ENCODE data around the gene SLC24A5. TPM values are rescaled to one million over a fixed set of nuclear protein-coding genes. Genes with fewer than 3 reads are reported as not detected.

SLC24A5 gene
- total and polyA plus RNA-seq, 7 donors = not detected

DNA sequence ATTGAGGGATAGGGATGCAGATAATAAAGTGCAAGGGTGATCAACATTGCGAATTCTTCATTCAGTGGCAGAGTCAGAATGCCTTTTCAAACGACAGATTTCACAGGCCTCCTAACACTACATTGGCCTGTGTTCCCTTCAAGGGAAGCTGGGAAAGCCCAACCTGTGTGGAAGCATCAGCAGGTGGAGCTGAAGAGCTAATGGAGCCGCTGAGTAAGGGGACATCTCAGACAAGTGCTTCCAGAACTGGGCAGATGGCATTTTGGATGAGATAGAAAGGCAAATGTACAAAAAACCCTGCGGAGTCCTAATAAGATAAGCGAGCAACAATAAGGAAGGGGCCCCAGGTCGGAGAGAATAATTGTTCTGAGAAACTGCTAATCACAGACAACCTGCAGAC is 8.5 kb upstream of the SLC24A5 start:
- no peak for DNase-seq
- no peak overlapping the region for H3K27ac ChIP-seq
- no peaks in the 10 kb centered on the region for H3K4me1 ChIP-seq
- H3K9me3 ChIP-seq = no peaks in the 10 kb centered on the region
- WGBS, 3 donors = 30 to 35% (median 33%) methylated on average over 6 of the region's 6 CpGs
- no peaks in the 10 kb centered on the region for H3K36me3 ChIP-seq (ENCODE audit: insufficient read depth in 1 of 2, low read depth in 1 of 2)
- ATAC-seq = no peak
- no peak overlapping the region for H3K4me3 ChIP-seq
- peaks cover 0 to 9% (median 0%) of the 10 kb centered on the region in 3 donors for H3K27me3 ChIP-seq (ENCODE audit: insufficient read depth in 3 of 3, low read length in 2 of 3)
- peak; percentile 19 for TF ChIP-seq CTCF (IDR thresholded peaks at IDR 0.05)
- intact Hi-C loops (cut with DNase I) = no loop called here

- Histone ChIP-seq H3K4me1 (no peaks in the 10 kb centered on the region), H3K27ac (no peak overlapping the region), H3K36me3 (ENCODE audit: insufficient read depth in 1 of 2, low read depth in 1 of 2) (no peaks in the 10 kb centered on the region), H3K9me3 (no peaks in the 10 kb centered on the region), H3K27me3 (ENCODE audit: insufficient read depth in 3 of 3, low read length in 2 of 3) (no peaks in the 10 kb centered on the region), H3K4me3 (no peak overlapping the region)
- no peak for ATAC-seq
- intact Hi-C loops (cut with DNase I) = no loop called here
- no peak for DNase-seq
- WGBS, 3 donors = 66 to 71% (median 70%) methylated on average over 5 of the region's 5 CpGs
- TF ChIP-seq CTCF (IDR thresholded peaks at IDR 0.05) = no peak
Measured at GRCh38 chr15:48119277-48119676, 1.5 kb upstream of the SLC24A5 start.

DNA sequence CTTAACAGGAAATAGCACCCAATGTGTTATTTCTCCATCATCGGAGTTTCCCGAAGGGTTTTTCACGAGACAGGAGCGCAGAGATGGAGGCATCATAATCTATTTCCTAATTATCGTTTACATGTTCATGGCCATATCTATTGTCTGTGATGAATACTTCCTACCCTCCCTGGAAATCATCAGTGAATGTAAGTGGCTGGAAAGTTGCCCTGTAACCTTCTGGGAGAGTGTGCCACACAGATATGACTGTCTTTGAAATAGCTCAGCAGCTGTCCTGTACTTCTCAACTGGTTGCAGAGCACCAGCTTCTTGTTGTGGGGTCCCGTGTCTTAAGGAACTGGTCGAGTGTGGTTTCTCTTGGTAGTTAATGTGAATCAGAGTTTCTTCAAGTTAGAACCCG is 1.1 kb downstream of the SLC24A5 start:
- no peak for ATAC-seq
- Histone ChIP-seq H3K36me3 (ENCODE audit: insufficient read depth in 1 of 2, low read depth in 1 of 2) (no peaks in the 10 kb centered on the region), H3K27me3 (ENCODE audit: insufficient read depth in 3 of 3, low read length in 2 of 3) (no peaks in the 10 kb centered on the region), H3K4me1 (no peaks in the 10 kb centered on the region), H3K9me3 (no peaks in the 10 kb centered on the region), H3K27ac (no peak overlapping the region), H3K4me3 (no peak overlapping the region)
- DNase-seq = no peak
- 76 to 80% (median 79%) methylated on average over 8 of the region's 8 CpGs for WGBS, 3 donors
- intact Hi-C loops (cut with DNase I) = no loop called here
- no peak for TF ChIP-seq CTCF (IDR thresholded peaks at IDR 0.05)

GRCh38 chr15:48126667-48127355 is 6.0 kb downstream of the SLC24A5 start:
- no peak overlapping the region for H3K4me3 ChIP-seq
- no peak for TF ChIP-seq CTCF (IDR thresholded peaks at IDR 0.05)
- 69 to 72% (median 71%) methylated on average over 6 of the region's 6 CpGs for WGBS, 3 donors
- H3K9me3 ChIP-seq = no peaks in the 10 kb centered on the region
- H3K4me1 ChIP-seq = no peaks in the 10 kb centered on the region
- H3K36me3 ChIP-seq (ENCODE audit: insufficient read depth in 1 of 2, low read depth in 1 of 2) = no peaks in the 10 kb centered on the region
- no peaks in the 10 kb centered on the region for H3K27me3 ChIP-seq (ENCODE audit: insufficient read depth in 3 of 3, low read length in 2 of 3)
- DNase-seq = no peak
- intact Hi-C loops (cut with DNase I) = no loop called here
- no peak overlapping the region for H3K27ac ChIP-seq
- ATAC-seq = no peak

- no peak for ATAC-seq
- intact Hi-C loops (cut with DNase I) = no loop called here
- no peak overlapping the region for H3K27ac ChIP-seq
- no peaks in the 10 kb centered on the region for H3K27me3 ChIP-seq (ENCODE audit: insufficient read depth in 3 of 3, low read length in 2 of 3)
- no peak for DNase-seq
- H3K9me3 ChIP-seq = no peaks in the 10 kb centered on the region
- TF ChIP-seq CTCF (IDR thresholded peaks at IDR 0.05) = no peak
- H3K4me3 ChIP-seq = no peak overlapping the region
- no peaks in the 10 kb centered on the region for H3K36me3 ChIP-seq (ENCODE audit: insufficient read depth in 1 of 2, low read depth in 1 of 2)
- H3K4me1 ChIP-seq = no peaks in the 10 kb centered on the region
Measured at GRCh38 chr15:48131324-48131723, 10.5 kb downstream of the SLC24A5 start.
